ENCODE data around the gene ARHGEF37.

ARHGEF37 gene

DNA sequence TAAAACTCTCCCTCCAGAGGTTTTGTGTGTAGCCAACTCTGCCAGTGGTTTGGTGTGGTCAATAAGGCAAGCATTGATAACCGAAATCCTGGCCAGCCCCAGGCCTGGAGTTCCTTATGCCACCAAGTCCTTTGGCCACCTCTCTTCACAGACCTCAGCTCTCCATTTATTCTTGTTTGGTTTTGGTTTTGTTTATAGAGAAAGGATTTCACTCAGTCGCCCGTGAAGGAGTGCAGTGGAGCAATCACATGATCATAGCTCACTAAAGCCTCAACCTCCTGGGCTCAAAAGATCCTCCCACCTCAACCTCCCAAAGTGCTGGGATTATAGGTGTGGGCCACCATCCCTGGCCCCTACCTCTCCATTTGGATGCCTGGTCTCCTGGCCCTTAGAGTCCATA, 93.4 kb downstream of the ARHGEF37 start:
- no peak for DNase-seq (ENCODE audit: low read depth in 2 of 2)

DNA sequence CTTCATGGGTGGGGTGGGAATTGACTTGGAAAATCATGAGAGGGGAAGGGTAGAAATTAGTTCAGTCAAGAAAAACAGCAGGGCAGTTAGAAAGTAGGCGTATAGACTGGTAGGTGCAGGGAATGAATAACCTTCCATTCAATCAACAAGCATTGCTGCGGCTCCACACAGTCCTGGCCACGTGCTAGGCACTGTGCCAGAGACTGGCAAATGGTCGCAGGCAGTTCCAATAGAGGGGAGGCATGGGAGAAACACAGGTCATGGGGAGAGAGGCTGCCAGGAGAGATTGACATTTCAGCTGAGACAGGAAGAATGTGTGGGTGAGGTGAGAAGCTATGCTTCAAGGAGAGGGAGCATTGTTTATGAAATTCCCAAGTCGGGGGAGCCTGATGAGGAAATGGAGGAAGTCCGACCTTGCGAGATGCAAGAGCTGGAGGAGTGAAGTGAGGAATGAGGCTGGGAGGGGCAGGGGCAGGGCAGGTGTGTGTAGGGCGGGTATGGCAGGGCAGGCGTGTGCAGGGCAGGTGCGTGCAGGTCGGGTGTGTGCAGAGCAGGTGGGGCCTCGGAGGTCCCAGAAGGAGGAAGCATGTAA, 94.4 kb downstream of the ARHGEF37 start:
- no peak for DNase-seq (ENCODE audit: low read depth in 2 of 2)

DNA sequence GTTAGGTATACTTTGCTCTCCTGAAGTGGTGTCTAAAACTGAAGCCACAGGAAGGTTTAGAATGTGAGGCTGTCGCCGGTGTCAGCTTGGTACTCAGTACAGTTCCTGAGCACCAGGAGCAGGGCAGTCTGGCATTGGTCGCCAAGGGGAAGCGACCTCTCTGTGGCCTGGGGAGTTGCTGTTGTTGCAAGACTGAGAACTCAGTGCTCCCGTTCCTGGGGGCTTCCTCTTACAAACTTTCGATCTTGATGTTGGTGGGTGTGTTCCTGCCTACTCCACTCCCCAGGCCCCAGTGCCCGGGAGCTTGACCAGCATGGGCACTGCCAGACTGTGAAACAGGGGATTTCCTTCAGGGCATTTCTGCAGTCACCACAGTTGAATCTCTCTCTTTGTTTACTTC, 96.4 kb downstream of the ARHGEF37 start:
- no peak for DNase-seq (ENCODE audit: low read depth in 2 of 2)

DNA sequence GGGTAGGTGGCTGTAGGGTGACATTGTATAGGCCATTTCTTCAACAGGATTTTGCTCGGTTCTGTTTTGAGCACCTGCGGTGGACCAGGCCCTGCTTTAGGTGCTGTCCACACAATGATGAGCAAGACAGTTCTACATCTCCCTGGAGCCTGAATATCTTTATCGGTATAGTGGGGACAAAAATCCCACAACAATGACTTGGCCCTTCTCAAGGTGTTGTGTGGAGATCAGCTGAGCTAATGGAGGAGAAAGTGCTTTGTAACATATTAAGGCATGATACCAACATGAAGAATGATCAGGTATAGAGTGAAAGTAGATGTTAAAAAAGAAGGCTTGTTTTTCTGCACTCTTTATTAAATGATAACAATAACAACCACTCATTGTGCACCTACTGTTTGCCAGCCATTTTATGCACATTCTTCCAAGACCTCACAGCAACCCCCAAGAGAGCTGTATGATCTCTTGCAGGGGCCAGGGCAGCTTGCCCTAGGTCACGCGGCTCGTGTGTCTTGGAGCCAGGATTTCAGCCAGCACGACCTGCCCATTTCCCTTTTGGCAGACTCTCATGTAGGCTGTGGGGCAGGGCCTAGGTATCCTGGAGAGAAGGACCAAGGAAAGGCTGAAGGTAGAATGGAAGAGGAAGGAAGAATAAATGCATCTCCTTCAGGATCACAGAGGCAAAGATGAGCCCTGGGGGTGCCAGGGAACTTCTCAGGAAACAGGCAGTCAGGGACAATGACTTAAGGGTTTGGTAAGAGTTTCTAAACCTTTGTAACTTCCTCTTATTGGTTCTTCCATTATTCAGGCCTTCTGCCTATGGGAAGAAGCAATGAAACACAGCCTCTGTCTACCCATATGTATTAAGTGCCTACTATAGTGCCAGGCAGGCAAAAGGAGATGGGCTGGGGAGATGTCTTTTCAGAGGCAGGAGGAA, 98.8 kb downstream of the ARHGEF37 start:
- DNase-seq (ENCODE audit: low read depth in 2 of 2): no peak

DNA sequence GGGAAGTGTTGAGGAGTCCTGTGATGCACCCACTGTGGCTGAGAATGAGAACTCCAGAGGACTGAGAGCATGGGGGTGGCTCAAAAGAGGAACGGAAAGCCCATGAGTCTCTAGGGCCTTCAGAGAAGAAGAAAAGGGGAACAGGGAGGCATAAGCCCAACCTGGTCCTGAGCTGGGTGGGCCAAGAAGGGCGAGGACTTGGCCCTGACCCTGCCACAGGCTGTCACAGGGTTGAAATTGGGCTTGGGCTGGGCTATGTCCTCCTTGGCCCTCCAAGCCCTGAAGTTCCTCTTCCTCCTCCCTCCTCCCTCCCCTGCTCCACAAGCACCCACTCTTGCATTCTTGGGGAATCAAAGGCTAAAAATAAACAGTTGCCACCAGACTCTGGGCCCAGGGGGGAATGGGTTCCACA, 99.5 kb downstream of the ARHGEF37 start:
- DNase-seq (ENCODE audit: low read depth in 2 of 2): no peak

DNA sequence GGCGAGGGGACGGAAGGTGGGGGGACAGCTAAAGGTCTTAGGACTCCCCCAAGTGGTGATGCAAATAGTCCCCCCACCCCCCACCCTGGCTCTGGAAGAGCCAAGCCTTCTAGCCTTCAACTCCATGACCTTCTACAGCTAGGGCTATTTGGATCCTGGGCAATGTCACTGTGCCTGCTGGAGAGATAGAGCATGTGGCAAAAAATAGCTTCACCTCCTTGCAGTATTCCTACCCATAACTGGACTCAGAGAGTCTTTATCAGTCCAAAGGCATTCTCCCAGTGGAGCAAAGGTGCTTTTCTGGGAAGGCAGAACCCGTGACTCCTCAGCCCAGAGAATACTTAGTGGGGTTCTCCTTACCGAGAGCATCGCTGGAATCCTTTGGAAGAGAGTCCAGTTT, 100.0 kb downstream of the ARHGEF37 start:
- DNase-seq (ENCODE audit: low read depth in 2 of 2): no peak

DNA sequence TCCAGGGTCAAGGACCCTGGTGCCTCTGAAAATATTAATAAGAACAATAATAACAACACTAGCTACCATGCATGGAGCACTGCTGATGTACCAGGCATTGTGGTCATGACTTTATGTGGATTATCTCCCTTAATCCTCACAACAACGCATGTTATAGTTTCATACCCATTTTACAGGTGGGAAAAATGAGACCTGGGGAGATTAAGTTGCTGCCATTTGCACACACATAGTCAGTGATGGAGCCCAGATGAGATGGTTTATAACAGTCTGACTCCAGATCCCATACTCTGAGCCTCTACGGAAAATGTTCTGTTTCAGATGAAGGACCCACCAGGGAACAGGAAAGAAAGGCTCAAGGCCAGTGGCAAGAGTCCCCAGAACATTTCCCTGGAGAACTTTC, 100.6 kb downstream of the ARHGEF37 start:
- DNase-seq (ENCODE audit: low read depth in 2 of 2): no peak

DNA sequence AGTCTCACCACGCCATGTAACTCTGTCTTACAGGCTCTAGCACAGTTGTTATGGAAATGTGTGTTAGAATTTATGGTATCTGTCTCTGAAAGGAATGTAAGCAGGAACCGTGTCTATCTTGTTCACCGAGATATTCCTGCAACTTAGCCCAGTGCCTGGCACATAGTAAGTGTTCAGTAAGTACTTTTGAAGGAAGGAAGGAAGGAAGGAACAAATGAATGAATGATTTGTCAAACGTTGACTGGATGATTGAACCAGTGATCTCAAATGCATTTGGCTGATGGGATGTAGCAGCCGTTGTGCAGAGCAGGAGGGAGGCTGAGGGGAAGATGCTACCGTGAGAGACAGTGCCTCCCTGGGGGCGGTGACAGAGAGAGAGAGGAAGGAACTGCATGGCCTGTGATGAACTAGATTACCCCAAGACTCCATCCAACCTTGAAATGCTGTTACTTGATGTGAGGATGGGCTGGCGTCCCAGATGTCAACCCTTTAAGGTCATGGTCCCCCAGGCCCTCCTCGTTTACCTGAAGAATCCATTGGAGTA, 101.3 kb downstream of the ARHGEF37 start:
- DNase-seq (ENCODE audit: low read depth in 2 of 2): no peak

DNA sequence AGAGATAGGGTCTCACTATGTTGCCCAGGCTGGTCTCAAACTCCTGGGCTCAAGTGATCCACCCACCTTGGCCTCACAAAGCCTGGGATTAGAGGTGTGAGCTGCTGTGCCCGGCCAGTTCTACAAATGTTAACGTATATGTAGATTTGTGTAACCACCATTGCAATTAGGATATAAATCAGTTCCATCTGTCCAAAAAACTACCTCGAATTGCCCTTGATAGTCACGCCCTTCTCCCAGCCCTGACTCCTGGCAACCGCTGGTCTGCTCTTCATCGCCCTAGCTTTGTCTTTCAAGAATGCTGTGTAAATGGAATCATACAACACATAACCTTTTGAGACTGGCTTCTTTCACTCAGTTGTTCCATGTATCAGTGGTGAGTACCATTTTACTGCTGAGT, 102.7 kb downstream of the ARHGEF37 start:
- no peak for DNase-seq (ENCODE audit: low read depth in 2 of 2)

DNA sequence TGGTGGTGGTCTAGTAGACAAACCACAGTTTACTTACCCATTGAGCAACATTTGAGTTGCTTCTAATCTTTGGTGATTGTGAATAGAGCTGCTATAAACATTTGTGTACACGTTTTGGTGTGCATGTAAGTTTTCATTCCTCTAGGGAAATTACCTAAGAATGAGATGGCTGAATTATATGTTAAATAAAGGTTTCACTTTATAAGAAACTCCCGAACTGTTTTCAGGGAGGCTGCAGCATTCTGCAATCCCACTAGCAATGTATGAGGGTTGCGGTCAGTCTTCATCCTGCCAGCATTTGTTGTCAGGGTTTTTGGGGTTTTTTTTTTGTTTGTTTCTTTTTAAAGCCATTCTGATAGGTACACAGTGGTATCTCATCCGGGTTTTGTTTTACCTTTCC, 103.1 kb downstream of the ARHGEF37 start:
- no peak for DNase-seq (ENCODE audit: low read depth in 2 of 2)

Data from fibroblast of skin of left quadriceps (primary cell).